ENCODE measurements around the gene ZNF628. TPM values are rescaled to one million over a fixed set of nuclear protein-coding genes. Genes with fewer than 3 reads are reported as not detected.

Gene ZNF628
- 23.9 TPM for total RNA-seq
- under 1 TPM; 0.05 to 0.22 (median 0.09) TPM for polyA plus RNA-seq

GRCh38 chr19:55476100-55476775 lies at the start of gene ZNF628:
Gene ZNF628, plus strand, starts transcription at chr19:55476617. Its CDS starts 3,294 bp downstream, at chr19:55479911.
- Mint-ChIP-seq H3K9me3 (no peaks in the 10 kb centered on the region), H3K27ac (peak within 1 kb of the TSS; percentile 76 to 94 (median 90))

GRCh38 chr19:55431183-55431582 lies 45.2 kb upstream of the ZNF628 start:
- Histone ChIP-seq H3K27ac (ENCODE audit: insufficient read depth, low read length, poor library complexity, severe bottlenecking) (no peak overlapping the region), H3K27me3 (ENCODE audit: control insufficient read depth, insufficient read depth, low read length) (peaks cover 12% of the 10 kb centered on the region), H3K4me3 (ENCODE audit: low read depth, low read length) (no peak overlapping the region), H3K9me3 (ENCODE audit: control insufficient read depth in 2 of 2, low read length in 2 of 2) (no peaks in the 10 kb centered on the region), H3K36me3 (ENCODE audit: control insufficient read depth, insufficient read depth, low read length) (no peaks in the 10 kb centered on the region), H3K4me1 (ENCODE audit: control insufficient read depth, insufficient read depth, low read length, poor library complexity, severe bottlenecking) (no peaks in the 10 kb centered on the region)
- H3K4me3 Mint-ChIP-seq = no peak overlapping the region
- H3K4me1 Mint-ChIP-seq = peaks cover 0 to 2% (median 0%) of the 10 kb centered on the region in 4 donors
- peaks cover 0 to 3% (median 0%) of the 10 kb centered on the region in 7 donors for H3K9me3 Mint-ChIP-seq
- H3K27ac Mint-ChIP-seq = peak overlapping the region in 1 of 3 donors; percentile 75
- H3K27me3 Mint-ChIP-seq = peaks cover 31% of the 10 kb centered on the region
- ATAC-seq (ENCODE audit: low read depth in 2 of 2) (no peak), DNase-seq (no peak)
- H3K36me3 Mint-ChIP-seq = no peaks in the 10 kb centered on the region

More at GRCh38 chr19:55476100-55476775, at the start of gene ZNF628:
- peaks cover 5% of the 10 kb centered on the region for H3K27me3 Mint-ChIP-seq
- ATAC-seq (ENCODE audit: low read depth in 2 of 2) (peak; percentile 93 to 95), DNase-seq (peak; percentile 96 to 99 (median 98))
- H3K36me3 ChIP-seq (ENCODE audit: control insufficient read depth, insufficient read depth, low read length) = no peaks in the 10 kb centered on the region
- peaks cover 19% of the 10 kb centered on the region for H3K4me1 ChIP-seq (ENCODE audit: control insufficient read depth, insufficient read depth, low read length, poor library complexity, severe bottlenecking)
- no peaks in the 10 kb centered on the region for H3K9me3 ChIP-seq (ENCODE audit: control insufficient read depth in 2 of 2, low read length in 2 of 2)
- peaks cover 0 to 42% (median 23%) of the 10 kb centered on the region in 4 donors for H3K4me1 Mint-ChIP-seq
- peaks cover 5% of the 10 kb centered on the region for H3K36me3 Mint-ChIP-seq
- H3K27me3 ChIP-seq (ENCODE audit: control insufficient read depth, insufficient read depth, low read length) = no peaks in the 10 kb centered on the region
- H3K4me3 ChIP-seq (ENCODE audit: low read depth, low read length) = peak within 1 kb of the TSS; percentile 93
- H3K27ac ChIP-seq (ENCODE audit: insufficient read depth, low read length, poor library complexity, severe bottlenecking) = peak within 1 kb of the TSS; percentile 93
- peak within 1 kb of the TSS; percentile 92 to 98 (median 94) for H3K4me3 Mint-ChIP-seq

GRCh38 chr19:55432241-55432959 lies 44.0 kb upstream of the ZNF628 start:
- no peak overlapping the region for H3K4me3 ChIP-seq (ENCODE audit: low read depth, low read length)
- Mint-ChIP-seq H3K4me3 (no peak overlapping the region), H3K27me3 (peaks cover 36% of the 10 kb centered on the region), H3K4me1 (peaks cover 0 to 2% (median 0%) of the 10 kb centered on the region in 4 donors), H3K36me3 (no peaks in the 10 kb centered on the region), H3K27ac (no peak overlapping the region), H3K9me3 (peaks cover 0 to 4% (median 0%) of the 10 kb centered on the region in 7 donors)
- ATAC-seq (ENCODE audit: low read depth in 2 of 2) = no peak
- H3K9me3 ChIP-seq (ENCODE audit: control insufficient read depth in 2 of 2, low read length in 2 of 2) = no peaks in the 10 kb centered on the region
- H3K4me1 ChIP-seq (ENCODE audit: control insufficient read depth, insufficient read depth, low read length, poor library complexity, severe bottlenecking) = no peaks in the 10 kb centered on the region
- no peaks in the 10 kb centered on the region for H3K36me3 ChIP-seq (ENCODE audit: control insufficient read depth, insufficient read depth, low read length)
- no peak overlapping the region for H3K27ac ChIP-seq (ENCODE audit: insufficient read depth, low read length, poor library complexity, severe bottlenecking)
- peaks cover 13% of the 10 kb centered on the region for H3K27me3 ChIP-seq (ENCODE audit: control insufficient read depth, insufficient read depth, low read length)
- DNase-seq = no peak

DNA sequence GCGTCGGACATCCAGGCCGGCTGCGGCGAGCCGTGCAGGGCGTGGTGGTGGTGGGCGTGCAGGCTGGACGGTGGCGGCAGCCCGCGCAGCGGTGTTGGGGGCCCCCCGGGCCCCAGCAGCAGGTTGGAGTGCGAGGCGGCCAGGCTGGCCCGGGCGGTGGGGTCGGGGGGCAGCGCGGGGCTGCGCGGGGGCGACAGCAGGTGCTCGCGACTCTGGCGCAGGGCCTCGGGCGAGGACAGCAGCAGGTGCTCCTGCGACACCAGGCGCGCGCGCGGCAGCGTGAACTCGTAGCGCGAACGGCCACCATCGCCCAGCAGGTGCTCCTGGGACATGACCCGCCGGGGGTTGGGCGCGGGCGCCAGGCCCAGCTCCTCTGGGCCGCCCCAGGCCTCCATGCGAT lies 43.1 kb upstream of the ZNF628 start:
- H3K9me3 ChIP-seq (ENCODE audit: control insufficient read depth in 2 of 2, low read length in 2 of 2) = no peaks in the 10 kb centered on the region
- H3K27ac ChIP-seq (ENCODE audit: insufficient read depth, low read length, poor library complexity, severe bottlenecking) = no peak overlapping the region
- Mint-ChIP-seq H3K27ac (no peak overlapping the region), H3K27me3 (peaks cover 35% of the 10 kb centered on the region), H3K9me3 (peaks cover 0 to 5% (median 0%) of the 10 kb centered on the region in 7 donors), H3K4me1 (peaks cover 0 to 2% (median 0%) of the 10 kb centered on the region in 4 donors), H3K4me3 (no peak overlapping the region), H3K36me3 (no peaks in the 10 kb centered on the region)
- no peak overlapping the region for H3K4me3 ChIP-seq (ENCODE audit: low read depth, low read length)
- ATAC-seq (ENCODE audit: low read depth in 2 of 2) (no peak), DNase-seq (no peak)
- H3K36me3 ChIP-seq (ENCODE audit: control insufficient read depth, insufficient read depth, low read length) = no peaks in the 10 kb centered on the region
- peaks cover 13% of the 10 kb centered on the region for H3K27me3 ChIP-seq (ENCODE audit: control insufficient read depth, insufficient read depth, low read length)
- H3K4me1 ChIP-seq (ENCODE audit: control insufficient read depth, insufficient read depth, low read length, poor library complexity, severe bottlenecking) = no peaks in the 10 kb centered on the region

GRCh38 chr19:55434356-55434919 lies 42.0 kb upstream of the ZNF628 start:
- H3K9me3 ChIP-seq (ENCODE audit: control insufficient read depth in 2 of 2, low read length in 2 of 2) = no peaks in the 10 kb centered on the region
- peaks cover 20% of the 10 kb centered on the region for H3K27me3 ChIP-seq (ENCODE audit: control insufficient read depth, insufficient read depth, low read length)
- Mint-ChIP-seq H3K9me3 (peaks cover 0 to 8% (median 0%) of the 10 kb centered on the region in 7 donors), H3K27ac (no peak overlapping the region), H3K4me1 (peaks cover 0 to 4% (median 1%) of the 10 kb centered on the region in 4 donors), H3K4me3 (no peak overlapping the region), H3K27me3 (peaks cover 36% of the 10 kb centered on the region), H3K36me3 (no peaks in the 10 kb centered on the region)
- DNase-seq = no peak
- no peaks in the 10 kb centered on the region for H3K4me1 ChIP-seq (ENCODE audit: control insufficient read depth, insufficient read depth, low read length, poor library complexity, severe bottlenecking)
- no peaks in the 10 kb centered on the region for H3K36me3 ChIP-seq (ENCODE audit: control insufficient read depth, insufficient read depth, low read length)
- no peak overlapping the region for H3K27ac ChIP-seq (ENCODE audit: insufficient read depth, low read length, poor library complexity, severe bottlenecking)
- ATAC-seq (ENCODE audit: low read depth in 2 of 2) = no peak
- no peak overlapping the region for H3K4me3 ChIP-seq (ENCODE audit: low read depth, low read length)

GRCh38 chr19:55435020-55435419 lies 41.4 kb upstream of the ZNF628 start:
- H3K36me3 ChIP-seq (ENCODE audit: control insufficient read depth, insufficient read depth, low read length) = no peaks in the 10 kb centered on the region
- no peaks in the 10 kb centered on the region for H3K9me3 ChIP-seq (ENCODE audit: control insufficient read depth in 2 of 2, low read length in 2 of 2)
- DNase-seq (no peak), ATAC-seq (ENCODE audit: low read depth in 2 of 2) (no peak)
- H3K4me3 Mint-ChIP-seq = no peak overlapping the region
- H3K27ac ChIP-seq (ENCODE audit: insufficient read depth, low read length, poor library complexity, severe bottlenecking) = no peak overlapping the region
- H3K27ac Mint-ChIP-seq = no peak overlapping the region
- H3K27me3 Mint-ChIP-seq = peaks cover 40% of the 10 kb centered on the region
- peaks cover 0 to 7% (median 0%) of the 10 kb centered on the region in 7 donors for H3K9me3 Mint-ChIP-seq
- no peak overlapping the region for H3K4me3 ChIP-seq (ENCODE audit: low read depth, low read length)
- H3K36me3 Mint-ChIP-seq = no peaks in the 10 kb centered on the region
- H3K27me3 ChIP-seq (ENCODE audit: control insufficient read depth, insufficient read depth, low read length) = peaks cover 22% of the 10 kb centered on the region
- peaks cover 0 to 5% (median 1%) of the 10 kb centered on the region in 4 donors for H3K4me1 Mint-ChIP-seq
- no peaks in the 10 kb centered on the region for H3K4me1 ChIP-seq (ENCODE audit: control insufficient read depth, insufficient read depth, low read length, poor library complexity, severe bottlenecking)

DNA sequence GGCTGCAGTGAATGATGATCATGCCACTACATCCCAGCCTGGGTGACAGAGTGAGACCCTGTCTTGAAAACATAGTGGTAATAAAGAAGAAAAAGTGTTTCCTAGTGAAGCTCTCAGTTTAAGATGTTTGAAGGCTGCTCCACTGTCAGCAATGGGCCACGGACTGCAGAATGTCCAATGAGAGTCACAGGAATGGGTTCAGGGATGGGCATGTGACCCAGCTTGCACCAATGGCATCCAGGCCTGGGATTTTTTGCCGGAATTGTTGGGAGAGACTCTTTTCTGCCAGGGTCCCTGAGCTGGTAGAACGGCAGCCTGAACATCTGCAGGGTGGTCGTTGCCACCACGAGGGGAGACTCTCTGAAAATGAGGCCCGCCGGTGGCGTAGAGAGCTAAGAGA lies 39.6 kb upstream of the ZNF628 start:
- Mint-ChIP-seq H3K36me3 (no peaks in the 10 kb centered on the region), H3K27ac (no peak overlapping the region), H3K4me1 (peaks cover 0 to 18% (median 6%) of the 10 kb centered on the region in 4 donors), H3K27me3 (peaks cover 48% of the 10 kb centered on the region), H3K9me3 (peaks cover 0 to 10% (median 0%) of the 10 kb centered on the region in 7 donors), H3K4me3 (no peak overlapping the region)
- ATAC-seq (ENCODE audit: low read depth in 2 of 2) (no peak), DNase-seq (no peak)
- no peak overlapping the region for H3K27ac ChIP-seq (ENCODE audit: insufficient read depth, low read length, poor library complexity, severe bottlenecking)
- H3K4me1 ChIP-seq (ENCODE audit: control insufficient read depth, insufficient read depth, low read length, poor library complexity, severe bottlenecking) = peaks cover 13% of the 10 kb centered on the region
- H3K4me3 ChIP-seq (ENCODE audit: low read depth, low read length) = no peak overlapping the region
- no peaks in the 10 kb centered on the region for H3K36me3 ChIP-seq (ENCODE audit: control insufficient read depth, insufficient read depth, low read length)
- no peaks in the 10 kb centered on the region for H3K9me3 ChIP-seq (ENCODE audit: control insufficient read depth in 2 of 2, low read length in 2 of 2)
- peaks cover 19% of the 10 kb centered on the region for H3K27me3 ChIP-seq (ENCODE audit: control insufficient read depth, insufficient read depth, low read length)

All from CD4-positive, CD25-positive, alpha-beta regulatory T cell (primary cell).